Measurements from ENCODE around the gene SLC19A3.

The SLC19A3 gene

GRCh38 chr2:227701556-227701955, 16.3 kb downstream of the SLC19A3 start:
- no peak for DNase-seq

GRCh38 chr2:227696990-227697679, 20.7 kb downstream of the SLC19A3 start:
- DNase-seq = no peak

GRCh38 chr2:227687189-227687588, 30.6 kb downstream of the SLC19A3 start:
- DNase-seq = peak; percentile 11

GRCh38 chr2:227684258-227684657, 33.6 kb downstream of the SLC19A3 start:
- no peak for DNase-seq

- no peak for DNase-seq
Measured at GRCh38 chr2:227677928-227678327, 39.9 kb downstream of the SLC19A3 start.

- no peak for DNase-seq
Measured at GRCh38 chr2:227674485-227674884, 43.3 kb downstream of the SLC19A3 start.

- DNase-seq = peak; percentile 37
Measured at GRCh38 chr2:227673620-227674019, 44.2 kb downstream of the SLC19A3 start.

- DNase-seq = no peak
Measured at GRCh38 chr2:227671170-227671905, 46.5 kb downstream of the SLC19A3 start.

GRCh38 chr2:227666631-227667170, 51.1 kb downstream of the SLC19A3 start, which contains the start of gene SCYGR5:
Gene SCYGR5, plus strand, starts transcription at chr2:227666804. Its CDS starts 0 bp downstream, at chr2:227666804.
- peak; percentile 44 for DNase-seq

- DNase-seq = no peak
Measured at GRCh38 chr2:227665189-227665940, 52.5 kb downstream of the SLC19A3 start.

- DNase-seq = no peak
Measured at GRCh38 chr2:227661827-227662226, 56.0 kb downstream of the SLC19A3 start.

- no peak for DNase-seq
Measured at GRCh38 chr2:227661025-227661649, 56.7 kb downstream of the SLC19A3 start.

GRCh38 chr2:227657199-227657845, 60.5 kb downstream of the SLC19A3 start:
- DNase-seq = no peak

GRCh38 chr2:227655454-227655853, 62.4 kb downstream of the SLC19A3 start:
- peak; percentile 78 for DNase-seq

GRCh38 chr2:227654426-227654825, 63.4 kb downstream of the SLC19A3 start:
- no peak for DNase-seq

GRCh38 chr2:227653419-227653818, 64.4 kb downstream of the SLC19A3 start:
- no peak for DNase-seq

- DNase-seq = no peak
Measured at GRCh38 chr2:227643990-227644551, 73.8 kb downstream of the SLC19A3 start.

GRCh38 chr2:227642656-227643055, 75.2 kb downstream of the SLC19A3 start:
- no peak for DNase-seq

GRCh38 chr2:227634201-227634600, 83.6 kb downstream of the SLC19A3 start:
- no peak for DNase-seq

Data from MV-4-11 (cell line).